SK-N-SH (cell line): Measurements from ENCODE around the gene CCDC192. TPM values are rescaled to one million over a fixed set of nuclear protein-coding genes. Genes with fewer than 3 reads are reported as not detected.

Experiments used
- CTCF ChIA-PET: fragments of 300-600, 350-600 bp; formaldehyde crosslinking; extraction: SDS; loops from one replicate; lab custom pipeline; 2021; lab: Yijun Ruan, JAX
- POLR2A ChIA-PET: fragments of 350-600 bp; sonication (Branson Sonifier 250); formaldehyde crosslinking; extraction: SDS; loops from one replicate; lab custom pipeline; 2020; ENCODE audit warnings: antibody characterized with exemption, inconsistent platforms; lab: Yijun Ruan, JAX
- DNase-seq: peaks from one replicate; pipeline ENCODE4 v3.0.0; 2012
- H2AFZ ChIP-seq: fragments of 200-600 bp; sonication (generic); 2 replicates; pipeline ENCODE4 v1.8.1; 2016; ENCODE audit warnings: antibody characterized with exemption, mild to moderate bottlenecking, low read depth
- H3F3A ChIP-seq: fragments of 200-600 bp; sonication (generic); replicated peaks from 2 replicates; pipeline ENCODE3; 2016; ENCODE audit warnings: antibody characterized with exemption, mild to moderate bottlenecking; ENCODE audit not compliant: insufficient read depth
- H3K27ac ChIP-seq, 2 experiments: fragments of 200-500 bp in 1 of 2; fragments of 200-600 bp in 1 of 2; sonication (Bioruptor generic) in 1 of 2; sonication (generic), shearing (Covaris generic) in 1 of 2; 2 replicates each; pipeline versions ENCODE4 v1.5.1 to v1.6.1; 2014 to 2016; ENCODE audit warnings: low read depth in 2 of 2, inconsistent platforms in 1 of 2, low read length in 1 of 2, mild to moderate bottlenecking in 1 of 2, mixed read lengths in 1 of 2
- H3K27me3 ChIP-seq: fragments of 200-600 bp; sonication (generic), shearing (Covaris generic); 2 replicates; pipeline ENCODE4 v1.6.1; 2016; ENCODE audit warnings: mixed run types; ENCODE audit not compliant: insufficient read depth
- H3K36me3 ChIP-seq, 2 experiments: fragments of 200-500 bp in 1 of 2; fragments of 200-600 bp in 1 of 2; sonication (Bioruptor generic) in 1 of 2; sonication (generic) in 1 of 2; replicated peaks in 1 of 2; 2 replicates each; pipeline versions ENCODE3 to v1.5.1; 2014 to 2016; ENCODE audit warnings: low read length in 1 of 2, mild to moderate bottlenecking in 1 of 2; ENCODE audit not compliant: insufficient read depth in 2 of 2, control insufficient read depth in 1 of 2
- H3K4me1 ChIP-seq, 2 experiments: fragments of 200-500 bp in 1 of 2; fragments of 200-600 bp in 1 of 2; sonication (Bioruptor generic) in 1 of 2; sonication (generic), shearing (Covaris generic) in 1 of 2; 2 replicates each; pipeline versions ENCODE4 v1.5.1 to v1.6.1; 2014 to 2016; ENCODE audit warnings: low read depth in 1 of 2, low read length in 1 of 2, mixed run types in 1 of 2; ENCODE audit not compliant: insufficient read depth in 2 of 2, control insufficient read depth in 1 of 2
- H3K4me2 ChIP-seq: fragments of 200-600 bp; sonication (generic), shearing (Covaris generic); 2 replicates; pipeline ENCODE4 v1.6.1; 2017; ENCODE audit warnings: mixed run types
- H3K4me3 ChIP-seq, 2 experiments: fragments of 200-500 bp in 1 of 2; fragments of 200-600 bp in 1 of 2; sonication (Bioruptor generic) in 1 of 2; sonication (generic), shearing (Covaris generic) in 1 of 2; 2 replicates each; pipeline versions ENCODE4 v1.5.1 to v1.8.1; 2014 to 2016; ENCODE audit warnings: low read depth in 2 of 2, inconsistent platforms in 1 of 2, low read length in 1 of 2, mild to moderate bottlenecking in 1 of 2, mixed read lengths in 1 of 2, moderate library complexity in 1 of 2
- H3K79me2 ChIP-seq: fragments of 200-600 bp; sonication (generic); 2 replicates; pipeline ENCODE4 v1.8.1; 2017; ENCODE audit warnings: mild to moderate bottlenecking; ENCODE audit not compliant: insufficient read depth
- H3K9ac ChIP-seq: fragments of 200-600 bp; sonication (generic); 2 replicates; pipeline ENCODE4 v1.6.1; 2017; ENCODE audit warnings: mixed run types
- H3K9me2 ChIP-seq: fragments of 200-600 bp; sonication (generic); 2 replicates; pipeline ENCODE4 v1.6.1; 2017; ENCODE audit warnings: mixed run types
- H3K9me3 ChIP-seq: fragments of 200-600 bp; sonication (generic); 2 replicates; pipeline ENCODE4 v1.6.1; 2017; ENCODE audit warnings: mixed run types, mild to moderate bottlenecking, moderate library complexity
- H4K20me1 ChIP-seq: fragments of 200-600 bp; sonication (generic); 2 replicates; pipeline ENCODE4 v1.6.1; 2017; ENCODE audit warnings: mild to moderate bottlenecking, mixed run types; ENCODE audit not compliant: insufficient read depth
- CHD2 ChIP-seq: fragments of 150-350 bp; IDR thresholded peaks from 2 replicates; pipeline ENCODE4 v1.6.1; 2018; ENCODE audit warnings: low read length; ENCODE audit not compliant: partially characterized antibody
- ELF1 ChIP-seq: IDR thresholded peaks from 2 replicates; pipeline ENCODE4 v1.4.0; 2012
- EP300 ChIP-seq, 2 experiments: IDR thresholded peaks; 2 replicates each; pipeline versions ENCODE4 v1.4.0 to v1.6.1; 2012; ENCODE audit warnings: borderline replicate concordance in 1 of 2, low read depth in 1 of 2, low read length in 1 of 2
- FOXM1 ChIP-seq: IDR thresholded peaks from 2 replicates; pipeline ENCODE4 v1.4.0; 2012; ENCODE audit warnings: low read depth, mild to moderate bottlenecking
- GABPA ChIP-seq: IDR thresholded peaks from 2 replicates; pipeline ENCODE4 v1.4.0; 2012; ENCODE audit warnings: low read depth, mild to moderate bottlenecking
- NFIC ChIP-seq: IDR thresholded peaks from 2 replicates; pipeline ENCODE4 v1.4.0; 2012; ENCODE audit warnings: borderline replicate concordance
- POLR2AphosphoS5 ChIP-seq: IDR thresholded peaks from 2 replicates; pipeline ENCODE4 v1.6.1; 2012; ENCODE audit warnings: low read depth, low read length
- RAD21 ChIP-seq: IDR thresholded peaks from 2 replicates; pipeline ENCODE4 v1.6.1; 2012; ENCODE audit warnings: mild to moderate bottlenecking, low read length
- REST ChIP-seq: IDR thresholded peaks from 2 replicates; pipeline ENCODE4 v1.6.1; 2012; ENCODE audit warnings: mild to moderate bottlenecking, low read depth, low read length, moderate library complexity
- RFX5 ChIP-seq: IDR thresholded peaks from 2 replicates; pipeline ENCODE4 v1.6.1; 2012; ENCODE audit warnings: mild to moderate bottlenecking, improper control_type of control experiment, low read length
- RXRA ChIP-seq: IDR thresholded peaks from 2 replicates; pipeline ENCODE4 v1.4.0; 2012; ENCODE audit warnings: low read depth, mild to moderate bottlenecking, borderline replicate concordance
- SMC3 ChIP-seq: IDR thresholded peaks from 2 replicates; pipeline ENCODE4 v1.6.1; 2012; ENCODE audit warnings: low read depth, low read length, improper control_type of control experiment
- TEAD4 ChIP-seq: IDR thresholded peaks from 2 replicates; pipeline ENCODE4 v1.4.0; 2012; ENCODE audit warnings: mild to moderate bottlenecking, borderline replicate concordance; ENCODE audit not compliant: insufficient read depth
- YY1 ChIP-seq: IDR thresholded peaks from 2 replicates; pipeline ENCODE4 v1.4.0; 2012; ENCODE audit warnings: low read depth, mild to moderate bottlenecking
- ZBTB33 ChIP-seq: IDR thresholded peaks from 2 replicates; pipeline ENCODE4 v1.4.0; 2012; ENCODE audit warnings: low read depth, borderline replicate concordance
- WGBS: methylation state at CpG from one replicate; pipeline ENCODE4 v1.1.6; 2017; ENCODE audit warnings: low lambda C conversion rate; 5-methylcytosine and 5-hydroxymethylcytosine counted together
- polyA plus RNA-seq, 3 experiments: library from polyadenylated mRNA; depleted of rRNA; stranded (reverse); fragments of >200 nt; gene quantifications; 2 replicates each; pipeline ENCODE4 v1.2.3, GENCODE V29; 2012

CCDC192 gene
- polyA plus RNA-seq, 1 of the 3 experiments (the other 2 are of a cell fraction): not detected

GRCh38 chr5:127892467-127893207, 189.4 kb downstream of the CCDC192 start (continued):
- TF ChIP-seq REST: no peak
- TF ChIP-seq TEAD4: peak; percentile 85
- peak; percentile 100 for TF ChIP-seq NFIC
- peak; percentile 69; the same call in 1 of the 2 replicates for TF ChIP-seq POLR2AphosphoS5
- TF ChIP-seq RXRA: peak; percentile 47; the same call in 1 of the 2 replicates
- TF ChIP-seq, all 33 proteins: peak for 14

GRCh38 chr5:127893232-127893631, 190.0 kb downstream of the CCDC192 start:
- H3K9ac ChIP-seq: no peak overlapping the region

GRCh38 chr5:127894461-127894860, 191.3 kb downstream of the CCDC192 start:
- CTCF ChIA-PET: interaction anchor here (0.8 to 1.5 kb wide), 5 partner anchors 10 to 307 kb away, joined by 3 to 5 read pairs (median 4); no protein-coding TSS in a partner anchor
- Histone ChIP-seq H3F3A (peaks cover 21% of the 10 kb centered on the region), H3K36me3 (no peaks in the 10 kb centered on the region), H3K9ac (no peak overlapping the region), H3K9me2 (no peaks in the 10 kb centered on the region), H4K20me1 (no peaks in the 10 kb centered on the region), H3K4me3 (no peak overlapping the region), H2AFZ (no peak overlapping the region), H3K9me3 (no peaks in the 10 kb centered on the region), H3K4me1 (peaks cover 3 to 32% of the 10 kb centered on the region in 2 experiments; a peak in 3 of 4 replicates), H3K79me2 (no peaks in the 10 kb centered on the region), H3K27me3 (no peaks in the 10 kb centered on the region), H3K4me2 (no peak overlapping the region), H3K27ac (no peak overlapping the region)
- POLR2A ChIA-PET: no interaction called here
- 93% methylated on average over 5 of the region's 5 CpGs for WGBS
- no peak for DNase-seq
- TF ChIP-seq CHD2: no peak
- no peak for TF ChIP-seq EP300 (IDR thresholded peaks at IDR 0.05; ENCODE audit: borderline replicate concordance in 1 of 2, low read depth in 1 of 2, low read length in 1 of 2)
- TF ChIP-seq YY1: no peak
- no peak for TF ChIP-seq ZBTB33
- TF ChIP-seq FOXM1: no peak
- TF ChIP-seq SMC3: no peak
- TF ChIP-seq REST: no peak
- TF ChIP-seq ELF1: no peak
- TF ChIP-seq POLR2AphosphoS5: no peak
- no peak for TF ChIP-seq RAD21

More at GRCh38 chr5:127893232-127893631, 190.0 kb downstream of the CCDC192 start:
- no peaks in the 10 kb centered on the region for H4K20me1 ChIP-seq
- H3K4me3 ChIP-seq: peak overlapping the region; percentile 10 to 11; a peak in 2 of 4 replicates
- no peaks in the 10 kb centered on the region for H3K36me3 ChIP-seq
- H3K9me3 ChIP-seq: no peaks in the 10 kb centered on the region
- peaks cover 3 to 20% of the 10 kb centered on the region in 2 experiments; a peak in 3 of 4 replicates for H3K4me1 ChIP-seq
- no peak for DNase-seq
- TF ChIP-seq RFX5 (no peak), NFIC (no peak), GABPA (no peak)
- 87% methylated on average over 2 of the region's 2 CpGs for WGBS
- H3K27ac ChIP-seq: peak overlapping the region; percentile 66 to 79; a peak in 3 of 4 replicates
- H3F3A ChIP-seq: peaks cover 21% of the 10 kb centered on the region
- peak overlapping the region; percentile 67 for H3K4me2 ChIP-seq
- no peaks in the 10 kb centered on the region for H3K9me2 ChIP-seq
- POLR2A ChIA-PET: no interaction called here
- H3K79me2 ChIP-seq: no peaks in the 10 kb centered on the region
- CTCF ChIA-PET: interaction anchor here (0.7 to 2.1 kb wide), 2 partner anchors 18 to 308 kb away, joined by 4 to 7 read pairs; no protein-coding TSS in a partner anchor
- no peaks in the 10 kb centered on the region for H3K27me3 ChIP-seq
- peak overlapping the region; percentile 17; the same call in 1 of the 2 replicates for H2AFZ ChIP-seq
